Right lobe of liver (tissue), 6 donors: ENCODE measurements around the gene GALNT11. TPM values are rescaled to one million over a fixed set of nuclear protein-coding genes. Genes with fewer than 3 reads are reported as not detected.

ENCODE experiments used
- ATAC-seq, 4 donors: fragments of 200-7000 bp; cut with Tn5 transposase; one replicate each; pipeline ENCODE4 v1.9.1; 2020; ENCODE audit warnings: mild to moderate bottlenecking in 4 of 4, moderate library complexity in 4 of 4
- DNase-seq, 3 donors: peaks; one replicate each; pipeline ENCODE4 v3.0.0-alpha.2; 2020
- H3K27ac ChIP-seq, 3 donors: fragments of 200-600 bp; one replicate each; pipeline ENCODE4 v1.8.0; 2022
- H3K27me3 ChIP-seq, 2 donors: fragments of 200-600 bp; one replicate each; pipeline ENCODE4 v1.8.0; 2022
- H3K36me3 ChIP-seq, 4 donors: fragments of 200-600 bp; sonication (generic) in 1 of 4; one replicate each; pipeline versions ENCODE4 v1.5.1 to v1.8.0; 2017 to 2022; ENCODE audit warnings: control low read depth in 1 of 4
- H3K4me1 ChIP-seq, 4 donors: fragments of 200-600 bp; sonication (generic) in 1 of 4; one replicate each; pipeline versions ENCODE4 v1.5.1 to v1.8.0; 2017 to 2022; ENCODE audit warnings: control low read depth in 1 of 4
- H3K4me3 ChIP-seq, 3 donors: fragments of 200-600 bp; one replicate each; pipeline ENCODE4 v1.8.0; 2022
- H3K9me3 ChIP-seq, 4 donors: fragments of 200-600 bp; sonication (generic) in 1 of 4; one replicate each; pipeline versions ENCODE4 v1.5.1 to v1.8.0; 2017 to 2022; ENCODE audit warnings: control low read depth in 1 of 4
- CTCF ChIP-seq, 4 donors: fragments of 200-600 bp in 3 of 4; fragments of 450-650 bp in 1 of 4; IDR thresholded peaks; one replicate each; pipeline versions ENCODE4 v1.5.1 to v1.8.0; 2016 to 2022; ENCODE audit warnings: antibody characterized with exemption in 4 of 4, mild to moderate bottlenecking in 2 of 4
- POLR2A ChIP-seq: fragments of 450-650 bp; IDR thresholded peaks from one replicate; pipeline ENCODE4 v1.6.1; 2017; ENCODE audit warnings: antibody characterized with exemption, mild to moderate bottlenecking
- WGBS: methylation state at CpG from one replicate; pipeline ENCODE4 v1.1.6; 2018; ENCODE audit warnings: low coverage, low lambda C conversion rate; ENCODE audit not compliant: insufficient coverage; ENCODE audit errors: missing lambda C conversion rate; 5-methylcytosine and 5-hydroxymethylcytosine counted together
- intact Hi-C, 2 donors: fragments of 100-400 bp; cut with DNase I; formaldehyde crosslinking; loops; one replicate each; pipeline versions ENCODE4 v1.11.2 to v1.14.1; 2022
- total RNA-seq, 6 experiments: library from RNA; depleted of rRNA in 2 of 6; stranded (reverse); fragments of >200 nt in 2 of 6; fragmentation: NEBNext Ultra II Directional in 3 of 6; extraction: Animal tissue kit (Norgen Biotek cat#: 25700) in 3 of 6; gene quantifications; one replicate each; pipeline versions ENCODE4 v1.1.0 to v1.2.4, GENCODE V29; 2016 to 2023
- donor health status: DM: no; HTN: yes; CAD: no.
- donor health status: DM: no; HTN: no; CAD: no.
- donor health status: DM: no; HTN: no; CAD: no.
- donor health status: DM: no; HTN: yes; CAD: no.
- donor health status: DM: no; HTN: yes; CAD: no.

The GALNT11 gene
- total RNA-seq, 6 experiments from 2014 or later = 12.0 to 21.7 (median 14.7) TPM

- intact Hi-C loops = no loop called here
- DNase-seq = no peak
- Histone ChIP-seq H3K9me3 (no peaks in the 10 kb centered on the region), H3K27ac (no peak overlapping the region), H3K27me3 (no peaks in the 10 kb centered on the region), H3K4me1 (no peaks in the 10 kb centered on the region), H3K4me3 (no peak overlapping the region), H3K36me3 (peaks cover 0 to 48% (median 19%) of the 10 kb centered on the region in 4 donors)
- WGBS = 94% methylated on average over 4 of the region's 8 CpGs
- TF ChIP-seq CTCF (IDR thresholded peaks at IDR 0.05) = no peak
- TF ChIP-seq POLR2A = no peak
- ATAC-seq = no peak
Observed at GRCh38 chr7:152117356-152117755, 91.9 kb downstream of the GALNT11 start.

- no peak for ATAC-seq
- Histone ChIP-seq H3K9me3 (no peaks in the 10 kb centered on the region), H3K27ac (no peak overlapping the region), H3K4me1 (no peaks in the 10 kb centered on the region), H3K27me3 (no peaks in the 10 kb centered on the region), H3K4me3 (no peak overlapping the region), H3K36me3 (peaks cover 0 to 64% (median 19%) of the 10 kb centered on the region in 4 donors)
- intact Hi-C loops = no loop called here
- TF ChIP-seq CTCF (IDR thresholded peaks at IDR 0.05) (no peak), POLR2A (no peak)
- 76% methylated on average over 6 of the region's 6 CpGs for WGBS
- DNase-seq = no peak
Observed at GRCh38 chr7:152120210-152120609, 94.7 kb downstream of the GALNT11 start.

- ATAC-seq (no peak), DNase-seq (no peak)
- H3K27me3 ChIP-seq = no peaks in the 10 kb centered on the region
- H3K4me1 ChIP-seq = no peaks in the 10 kb centered on the region
- TF ChIP-seq CTCF (IDR thresholded peaks at IDR 0.05) (no peak), POLR2A (no peak)
- no peak overlapping the region for H3K27ac ChIP-seq
- intact Hi-C loops = no loop called here
- WGBS = 94% methylated on average over 6 of the region's 7 CpGs
- no peak overlapping the region for H3K4me3 ChIP-seq
- no peaks in the 10 kb centered on the region for H3K9me3 ChIP-seq
- peaks cover 0 to 64% (median 19%) of the 10 kb centered on the region in 4 donors for H3K36me3 ChIP-seq
Observed at GRCh38 chr7:152120776-152121175, 95.3 kb downstream of the GALNT11 start.

- no peak for DNase-seq
- H3K4me3 ChIP-seq = no peak overlapping the region
- no peaks in the 10 kb centered on the region for H3K27me3 ChIP-seq
- H3K4me1 ChIP-seq = no peaks in the 10 kb centered on the region
- no peak overlapping the region for H3K27ac ChIP-seq
- no peaks in the 10 kb centered on the region for H3K9me3 ChIP-seq
- ATAC-seq = no peak
- H3K36me3 ChIP-seq = peaks cover 0 to 64% (median 19%) of the 10 kb centered on the region in 4 donors
- intact Hi-C loops = no loop called here
- 89% methylated on average over 3 of the region's 9 CpGs for WGBS
- TF ChIP-seq POLR2A = no peak
- TF ChIP-seq CTCF (IDR thresholded peaks at IDR 0.05) = no peak
Observed at GRCh38 chr7:152121432-152121831, 96.0 kb downstream of the GALNT11 start.

GRCh38 chr7:152122540-152122939, 97.1 kb downstream of the GALNT11 start:
- ATAC-seq (no peak), DNase-seq (no peak)
- Histone ChIP-seq H3K4me3 (no peak overlapping the region), H3K9me3 (no peaks in the 10 kb centered on the region), H3K27ac (no peak overlapping the region), H3K27me3 (no peaks in the 10 kb centered on the region), H3K4me1 (no peaks in the 10 kb centered on the region), H3K36me3 (peaks cover 0 to 59% (median 18%) of the 10 kb centered on the region in 4 donors)
- 91% methylated on average over 1 of the region's 1 CpG for WGBS
- TF ChIP-seq CTCF (IDR thresholded peaks at IDR 0.05) (no peak), POLR2A (no peak)
- intact Hi-C loops = no loop called here
